GM23338 (cell line): ENCODE measurements around the gene ZNF587B. TPM values are rescaled to one million over a fixed set of nuclear protein-coding genes. Genes with fewer than 3 reads are reported as not detected.

Experiments
- ATAC-seq: fragments of 200-7000 bp; cut with Tn5 transposase; 3 replicates; pipeline ENCODE4 v1.9.1; 2020
- DNase-seq: peaks from one replicate; pipeline ENCODE4 v3.0.0-alpha.2; 2015; ENCODE audit warnings: low spot score
- H2AFZ ChIP-seq: fragments of 200-600 bp; sonication (generic); 2 replicates; pipeline ENCODE4 v1.8.0; 2016; ENCODE audit warnings: antibody characterized with exemption, mild to moderate bottlenecking, moderate library complexity
- H3F3A ChIP-seq: fragments of 200-600 bp; sonication (generic); replicated peaks from 2 replicates; pipeline ENCODE4 v1.8.0; 2017; ENCODE audit warnings: antibody characterized with exemption, mixed run types, low read depth
- H3K27ac ChIP-seq: fragments of 200-600 bp; sonication (generic); 2 replicates; pipeline ENCODE4 v1.6.1; 2016; ENCODE audit warnings: low read depth
- H3K27me3 ChIP-seq: fragments of 200-600 bp; sonication (generic); 2 replicates; pipeline ENCODE4 v1.8.0; 2016; ENCODE audit warnings: mild to moderate bottlenecking, mixed run types, moderate library complexity; ENCODE audit not compliant: insufficient read depth
- H3K36me3 ChIP-seq: fragments of 200-600 bp; sonication (generic); 2 replicates; pipeline ENCODE4 v1.8.0; 2016; ENCODE audit warnings: mild to moderate bottlenecking; ENCODE audit not compliant: insufficient read depth
- H3K4me1 ChIP-seq: fragments of 200-600 bp; sonication (generic); 2 replicates; pipeline ENCODE4 v1.8.0; 2016; ENCODE audit warnings: mild to moderate bottlenecking, moderate library complexity; ENCODE audit not compliant: insufficient read depth
- H3K4me2 ChIP-seq: fragments of 200-600 bp; sonication (generic); 2 replicates; pipeline ENCODE4 v1.7.1; 2017; ENCODE audit warnings: mixed run types
- H3K4me3 ChIP-seq: fragments of 200-600 bp; sonication (generic); 2 replicates; pipeline ENCODE4 v1.6.1; 2016; ENCODE audit warnings: mixed run types
- H3K79me2 ChIP-seq: fragments of 200-600 bp; sonication (generic); replicated peaks from 2 replicates; pipeline ENCODE4 v1.8.0; 2017; ENCODE audit warnings: mild to moderate bottlenecking; ENCODE audit not compliant: insufficient read depth
- H3K9me2 ChIP-seq: fragments of 200-600 bp; sonication (generic); 2 replicates; pipeline ENCODE4 v1.8.0; 2017; ENCODE audit not compliant: insufficient read depth
- H4K20me1 ChIP-seq: fragments of 200-600 bp; sonication (generic); replicated peaks from 2 replicates; pipeline ENCODE4 v1.8.0; 2017; ENCODE audit warnings: mild to moderate bottlenecking; ENCODE audit not compliant: insufficient read depth
- H3K27ac Mint-ChIP-seq: 2 replicates; pipeline ENCODE4 v1.8.0; 2020; ENCODE audit warnings: inconsistent platforms, mild to moderate bottlenecking, moderate library complexity, mixed read lengths
- H3K27me3 Mint-ChIP-seq: 3 replicates; pipeline ENCODE4 v1.8.0; 2022; ENCODE audit warnings: low read depth, mild to moderate bottlenecking, moderate library complexity, mixed read lengths, inconsistent platforms; ENCODE audit not compliant: insufficient read depth, poor library complexity
- H3K36me3 Mint-ChIP-seq: 3 replicates; pipeline ENCODE4 v1.8.0; 2021; ENCODE audit warnings: low read depth, mild to moderate bottlenecking, inconsistent platforms, moderate library complexity, mixed read lengths
- H3K4me1 Mint-ChIP-seq: 3 replicates; pipeline ENCODE4 v1.8.0; 2020; ENCODE audit warnings: mild to moderate bottlenecking, inconsistent platforms, mixed read lengths
- H3K4me3 Mint-ChIP-seq: 3 replicates; pipeline ENCODE4 v1.8.0; 2021; ENCODE audit warnings: moderate library complexity, mild to moderate bottlenecking, inconsistent platforms, mixed read lengths
- H3K9me3 Mint-ChIP-seq: 3 replicates; pipeline ENCODE4 v1.8.0; 2020; ENCODE audit warnings: moderate library complexity, mild to moderate bottlenecking, inconsistent platforms, mixed read lengths
- CREB1 ChIP-seq: fragments of 250-450 bp; sonication (Bioruptor Pico); IDR thresholded peaks from 2 replicates; pipeline ENCODE4 v1.5.0; 2020; ENCODE audit warnings: low read depth, mild to moderate bottlenecking, moderate library complexity
- CTCF ChIP-seq, 2 experiments: fragments of 200-600 bp in 1 of 2; sonication (generic) in 1 of 2; conservative IDR thresholded peaks; 2 replicates each; pipeline versions ENCODE4 v1.5.1 to v1.6.1; 2016 to 2017; ENCODE audit warnings: antibody characterized with exemption in 2 of 2, low read depth in 2 of 2, mild to moderate bottlenecking in 2 of 2, moderate library complexity in 1 of 2
- ETS1 ChIP-seq: IDR thresholded peaks from 2 replicates; pipeline ENCODE4 v1.6.1; 2016; ENCODE audit warnings: antibody characterized with exemption
- EZH2 ChIP-seq: fragments of 200-600 bp; sonication (generic); IDR thresholded peaks from one replicate; pipeline ENCODE4 v1.8.0; 2017; ENCODE audit warnings: antibody characterized with exemption, mild to moderate bottlenecking, low read depth; ENCODE audit not compliant: unreplicated experiment
- EZH2phosphoT487 ChIP-seq: fragments of 200-600 bp; sonication (generic); IDR thresholded peaks from one replicate; pipeline ENCODE4 v1.8.1; 2018; ENCODE audit warnings: antibody characterized with exemption; ENCODE audit not compliant: unreplicated experiment
- JUNB ChIP-seq: IDR thresholded peaks from one replicate; pipeline ENCODE4 v1.6.1; 2016; ENCODE audit warnings: antibody characterized with exemption; ENCODE audit not compliant: unreplicated experiment
- NANOG ChIP-seq: IDR thresholded peaks from 2 replicates; pipeline ENCODE4 v1.6.1; 2016; ENCODE audit warnings: antibody characterized with exemption, borderline replicate concordance
- POLR2AphosphoS5 ChIP-seq: IDR thresholded peaks from 2 replicates; pipeline ENCODE4 v1.6.1; 2016; ENCODE audit warnings: antibody characterized with exemption, low read depth
- REST ChIP-seq: IDR thresholded peaks from one replicate; pipeline ENCODE4 v1.6.1; 2018; ENCODE audit warnings: antibody characterized with exemption; ENCODE audit not compliant: unreplicated experiment
- STAT1 ChIP-seq: IDR thresholded peaks from one replicate; pipeline ENCODE4 v1.6.1; 2016; ENCODE audit warnings: antibody characterized with exemption; ENCODE audit not compliant: unreplicated experiment
- ZNF114 ChIP-seq: fragments of 250-450 bp; sonication (Bioruptor Pico); IDR thresholded peaks from 2 replicates; pipeline ENCODE4 v1.5.0; 2020; ENCODE audit warnings: mild to moderate bottlenecking, moderate library complexity
- ZNF331 ChIP-seq: fragments of 250-450 bp; sonication (Bioruptor Pico); IDR thresholded peaks from 2 replicates; pipeline ENCODE4 v1.5.0; 2020; ENCODE audit warnings: low read depth, mild to moderate bottlenecking, moderate library complexity
- ZNF462 ChIP-seq: fragments of 250-450 bp; sonication (Bioruptor Pico); IDR thresholded peaks from 2 replicates; pipeline ENCODE4 v1.5.0; 2020; ENCODE audit warnings: mild to moderate bottlenecking, moderate library complexity
- polyA plus RNA-seq: library from polyadenylated mRNA; unstranded; fragments of >200 nt; fragmentation: Nextera tagmentation; extraction: Ambion mirVana; gene quantifications from 2 replicates; pipeline ENCODE4 v1.2.1, GENCODE V29; 2016
- total RNA-seq: library from RNA; depleted of rRNA; stranded (reverse); fragments of >200 nt; shearing (Covaris generic); gene quantifications from 2 replicates; pipeline ENCODE4 v1.2.3, GENCODE V29; 2014

Gene ZNF587B
- total and polyA plus RNA-seq, 2 experiments from 2014 or later: 16.6 to 62.0 TPM

- Mint-ChIP-seq H3K27me3 (peaks cover 13% of the 10 kb centered on the region), H3K36me3 (peaks cover 25% of the 10 kb centered on the region), H3K27ac (peak within 1 kb of the TSS; percentile 95), H3K4me3 (peak within 1 kb of the TSS; percentile 94), H3K9me3 (no peaks in the 10 kb centered on the region; the same call in 2 of the 3 replicates), H3K4me1 (peaks cover 31% of the 10 kb centered on the region)
- peaks cover 15% of the 10 kb centered on the region for H4K20me1 ChIP-seq
- H3K4me1 ChIP-seq: 0 out of 2 replicates have a peak, but pooled peaks cover 9% of the 10 kb centered on the region
- 0 out of 2 replicates have a peak, but pooled peaks cover 2% of the 10 kb centered on the region for H3F3A ChIP-seq
- ATAC-seq: peak; percentile 88
- H3K27me3 ChIP-seq: no peaks in the 10 kb centered on the region
- peak within 1 kb of the TSS; percentile 97 for H3K4me2 ChIP-seq
- peaks cover 18% of the 10 kb centered on the region for H3K36me3 ChIP-seq
- peak; percentile 99 for DNase-seq
- no peaks in the 10 kb centered on the region for H3K9me2 ChIP-seq
- peak within 1 kb of the TSS; percentile 30; the same call in 1 of the 2 replicates for H3K27ac ChIP-seq
- TF ChIP-seq ETS1: peak; percentile 88
- peak; percentile 98 for TF ChIP-seq POLR2AphosphoS5
- TF ChIP-seq REST: no peak
- no peak for TF ChIP-seq ZNF331 (CRISPR knock-in tag)
- TF ChIP-seq CTCF (conservative IDR thresholded peaks at IDR 0.05; ENCODE audit: low read depth in 2 of 2): peak in 1 of 2 experiments; percentile 27; a peak in 1 of 4 replicates
- no peak for TF ChIP-seq EZH2phosphoT487
- TF ChIP-seq JUNB: no peak
- no peak for TF ChIP-seq STAT1
- TF ChIP-seq ZNF462 (CRISPR knock-in tag): no peak
- TF ChIP-seq NANOG: no peak
- peak; percentile 89 for TF ChIP-seq CREB1 (CRISPR knock-in tag)
- TF ChIP-seq ZNF114 (CRISPR knock-in tag): no peak
- no peak for TF ChIP-seq EZH2
- peak within 1 kb of the TSS; percentile 84 for H3K4me3 ChIP-seq
- H3K79me2 ChIP-seq: peaks cover 47% of the 10 kb centered on the region
- peak within 1 kb of the TSS; percentile 4; the same call in 1 of the 2 replicates for H2AFZ ChIP-seq
Observed at GRCh38 chr19:57814505-57815246, 15.4 kb upstream of the ZNF587B start, which contains the start of gene ZNF552. TSS of gene ZNF552 (minus strand) at chr19:57814913. CDS start at chr19:57814743, 170 bp downstream.
